Lower leg skin (tissue), 3 donors: ENCODE results near the gene ASGR2.

ENCODE experiments used
- POLR2A ChIP-seq, 2 donors: fragments of 450-650 bp; IDR thresholded peaks; one replicate each; pipeline ENCODE4 v1.6.1; 2016 to 2017; ENCODE audit warnings: antibody characterized with exemption in 2 of 2, mild to moderate bottlenecking in 1 of 2, moderate library complexity in 1 of 2
- TF ChIP-seq, protein P1 (sequence below), 3 donors: fragments of 450-650 bp; IDR thresholded peaks; one replicate each; pipeline ENCODE4 v1.5.1; 2016; ENCODE audit warnings: antibody characterized with exemption in 3 of 3, mild to moderate bottlenecking in 3 of 3, moderate library complexity in 2 of 3

DNA sequence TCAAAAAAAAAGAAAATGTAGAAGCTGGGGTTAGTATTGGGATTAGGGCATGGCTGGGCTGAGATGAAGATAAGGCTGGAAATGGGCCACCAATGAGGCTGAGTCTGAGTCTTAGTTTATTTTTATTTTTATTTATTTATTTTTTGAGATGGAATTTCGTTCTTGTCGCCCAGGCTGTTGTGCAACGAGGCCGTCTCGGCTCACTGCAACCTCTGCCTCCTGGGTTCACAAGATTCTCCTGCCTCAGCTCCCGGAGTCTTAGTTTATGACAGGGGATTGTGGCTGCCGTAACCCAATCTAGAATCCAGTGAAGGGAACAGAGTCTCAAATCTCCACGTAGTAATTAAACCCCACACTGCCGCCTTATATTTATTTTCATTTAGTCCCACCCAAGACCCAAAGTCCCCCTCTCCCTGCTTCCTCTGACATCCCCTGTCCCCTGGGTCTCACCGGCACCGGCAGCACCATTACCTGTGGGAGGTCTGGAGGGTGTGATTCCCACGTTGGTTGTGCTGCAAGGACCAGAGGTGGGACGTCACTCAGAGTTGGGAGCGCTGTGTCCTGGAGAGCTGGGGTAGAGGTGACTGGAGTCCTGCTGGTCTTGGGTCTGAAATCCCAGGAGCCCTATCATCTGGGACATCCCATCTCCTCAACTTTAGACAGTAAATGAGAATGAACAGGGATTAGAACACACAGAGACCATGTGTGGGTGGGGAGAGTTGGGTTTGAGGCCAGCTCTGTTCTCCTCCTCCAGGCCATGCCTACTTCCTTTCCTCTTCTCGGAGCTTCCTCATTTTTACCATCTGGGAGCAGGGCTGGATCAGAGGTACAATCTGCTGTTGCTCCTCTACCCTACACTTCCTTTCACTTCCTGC, 34.8 kb downstream of the ASGR2 start, which contains the start of gene CLEC10A:
- TF ChIP-seq, protein P1, sequence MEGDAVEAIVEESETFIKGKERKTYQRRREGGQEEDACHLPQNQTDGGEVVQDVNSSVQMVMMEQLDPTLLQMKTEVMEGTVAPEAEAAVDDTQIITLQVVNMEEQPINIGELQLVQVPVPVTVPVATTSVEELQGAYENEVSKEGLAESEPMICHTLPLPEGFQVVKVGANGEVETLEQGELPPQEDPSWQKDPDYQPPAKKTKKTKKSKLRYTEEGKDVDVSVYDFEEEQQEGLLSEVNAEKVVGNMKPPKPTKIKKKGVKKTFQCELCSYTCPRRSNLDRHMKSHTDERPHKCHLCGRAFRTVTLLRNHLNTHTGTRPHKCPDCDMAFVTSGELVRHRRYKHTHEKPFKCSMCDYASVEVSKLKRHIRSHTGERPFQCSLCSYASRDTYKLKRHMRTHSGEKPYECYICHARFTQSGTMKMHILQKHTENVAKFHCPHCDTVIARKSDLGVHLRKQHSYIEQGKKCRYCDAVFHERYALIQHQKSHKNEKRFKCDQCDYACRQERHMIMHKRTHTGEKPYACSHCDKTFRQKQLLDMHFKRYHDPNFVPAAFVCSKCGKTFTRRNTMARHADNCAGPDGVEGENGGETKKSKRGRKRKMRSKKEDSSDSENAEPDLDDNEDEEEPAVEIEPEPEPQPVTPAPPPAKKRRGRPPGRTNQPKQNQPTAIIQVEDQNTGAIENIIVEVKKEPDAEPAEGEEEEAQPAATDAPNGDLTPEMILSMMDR (IDR thresholded peaks at IDR 0.05) = no peak
- TF ChIP-seq POLR2A (IDR thresholded peaks at IDR 0.05) = no peak
